ENCODE measurements around the gene PRSS27. TPM values are rescaled to one million over a fixed set of nuclear protein-coding genes. Genes with fewer than 3 reads are reported as not detected.

PRSS27 gene
- total and polyA plus RNA-seq, 2 of the 4 experiments (the other 2 are of a cell fraction): under 0.01 to 0.58 TPM

GRCh38 chr16:2755158-2755557, 35.1 kb upstream of the PRSS27 start:
- no peak overlapping the region for H3K4ac ChIP-seq (ENCODE audit: low read depth, low read length)
- no peak for ATAC-seq (ENCODE audit: low read depth)
- ChIA-PET POLR2A (ENCODE audit: unreplicated experiment) (no interaction called here), CTCF (no interaction called here)
- H3K18ac ChIP-seq (ENCODE audit: low read depth, low read length): no peak overlapping the region
- no peak overlapping the region for H2AFZ ChIP-seq (replicated peaks; ENCODE audit: low read length, poor library complexity)
- H2BK15ac ChIP-seq (ENCODE audit: low read depth, low read length): no peak overlapping the region
- in situ Hi-C loops (cut with MboI; ENCODE audit: low sequenced_read_pairs) (no loop called here), dilution Hi-C loops (cut with HindIII; ENCODE audit: low sequenced_read_pairs, unreplicated experiment) (no loop called here), intact Hi-C loops (cut with micrococcal nuclease) (no loop called here)
- no TSS peak for BruUV-seq (replicated peaks)
- no peak overlapping the region for H2AK9ac ChIP-seq (replicated peaks; ENCODE audit: low read depth, low read length, poor library complexity)
- no peaks in the 10 kb centered on the region for H3K27me3 ChIP-seq (ENCODE audit: control insufficient read depth, insufficient read depth, low read length)
- no peak overlapping the region for H4K8ac ChIP-seq (ENCODE audit: low read depth in 2 of 2, low read length in 2 of 2)
- 50% methylated on average over 3 of the region's 3 CpGs; no CpG with 5 or more reads in 1 of the 2 experiments for WGBS, 2 experiments (ENCODE audit: extremely low coverage in 2 of 2, insufficient read length in 1 of 2)
- H3K4me1 ChIP-seq (ENCODE audit: control insufficient read depth, insufficient read depth, low read length): peaks cover 9% of the 10 kb centered on the region
- no peak overlapping the region for H3K56ac ChIP-seq (ENCODE audit: extremely low read depth, insufficient read depth, low read length)
- H2AK5ac ChIP-seq (ENCODE audit: low read depth, low read length): no peak overlapping the region
- H3K14ac ChIP-seq (replicated peaks; ENCODE audit: low read depth, low read length): no peak overlapping the region
- H4K91ac ChIP-seq (ENCODE audit: insufficient read depth, low read depth, low read length): no peak overlapping the region
- peaks cover 73% of the 10 kb centered on the region for H4K20me1 ChIP-seq (ENCODE audit: insufficient read depth, low read length)
- no peak overlapping the region for H3K4me3 ChIP-seq (ENCODE audit: insufficient read depth, low read depth, low read length)
- peaks cover 2% of the 10 kb centered on the region; the same call in 1 of the 2 replicates for H3K9me3 ChIP-seq (ENCODE audit: control insufficient read depth, insufficient read depth, low read length)
- H3K79me1 ChIP-seq (ENCODE audit: low read depth in 1 of 2, low read length in 2 of 2): peaks cover 23 to 75% of the 10 kb centered on the region in 2 experiments
- peak overlapping the region; percentile 80 for H3K23ac ChIP-seq (ENCODE audit: low read depth, low read length)
- peaks cover 36% of the 10 kb centered on the region for H3K36me3 ChIP-seq (ENCODE audit: control insufficient read depth, insufficient read depth, low read length)
- no peak overlapping the region for H2BK20ac ChIP-seq (ENCODE audit: low read depth, low read length)
- no peak for TF ChIP-seq MXI1 (IDR thresholded peaks at IDR 0.05; ENCODE audit: borderline replicate concordance, low read depth, low read length)
- TF ChIP-seq RFX5 (IDR thresholded peaks at IDR 0.05; ENCODE audit: low read depth, low read length): no peak
- no peak for TF ChIP-seq BHLHE40 (IDR thresholded peaks at IDR 0.05; ENCODE audit: low read depth, low read length)
- H3K4me2 ChIP-seq (ENCODE audit: low read depth, low read length): peak overlapping the region; percentile 99
- H2BK5ac ChIP-seq (ENCODE audit: low read depth, low read length, poor library complexity, severe bottlenecking): no peak overlapping the region
- no peak for DNase-seq
- no peak overlapping the region for H4K5ac ChIP-seq (ENCODE audit: low read depth, low read length)
- H3K27ac ChIP-seq (ENCODE audit: insufficient read depth, low read length): no peak overlapping the region
- peaks cover 14% of the 10 kb centered on the region for H3K9me1 ChIP-seq (ENCODE audit: insufficient read depth, low read length)
- H3K9ac ChIP-seq (ENCODE audit: low read depth, low read length): no peak overlapping the region; the same call in 1 of the 2 replicates
- H2BK120ac ChIP-seq (ENCODE audit: low read depth, low read length): no peak overlapping the region
